B cell (primary cell): ENCODE measurements around the gene CNGB1.

ENCODE experiments used
- EZH2 ChIP-seq: IDR thresholded peaks from 2 replicates; pipeline ENCODE4 v1.6.1; 2012; ENCODE audit warnings: borderline replicate concordance, low read depth, mild to moderate bottlenecking, moderate library complexity, low read length; ENCODE audit not compliant: insufficient read depth, poor library complexity, severe bottlenecking
- TF ChIP-seq, protein P1 (sequence below): fragments of 200-600 bp; IDR thresholded peaks from one replicate; pipeline ENCODE4 v1.8.0; 2022; ENCODE audit warnings: antibody characterized with exemption, mild to moderate bottlenecking

DNA sequence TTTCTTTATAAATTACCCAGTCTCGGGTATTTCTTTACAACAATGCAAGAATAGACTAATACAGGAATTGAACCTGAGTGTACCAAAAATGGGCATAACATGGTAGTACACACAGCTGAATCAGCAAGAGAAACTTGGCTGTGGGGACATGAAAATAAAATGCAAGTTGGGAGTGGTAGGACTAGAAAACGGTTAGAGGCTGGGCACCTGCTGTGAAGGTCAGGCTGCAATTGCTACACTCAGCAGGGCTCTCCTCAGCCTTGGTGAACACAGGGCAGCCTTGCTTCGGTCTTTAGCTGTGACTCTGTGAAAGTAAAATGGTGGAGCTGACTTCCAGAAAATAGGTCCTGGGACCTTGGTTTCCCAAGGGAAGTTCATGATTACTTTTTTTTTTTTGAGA, 45.6 kb downstream of the CNGB1 start:
- TF ChIP-seq, protein P1, sequence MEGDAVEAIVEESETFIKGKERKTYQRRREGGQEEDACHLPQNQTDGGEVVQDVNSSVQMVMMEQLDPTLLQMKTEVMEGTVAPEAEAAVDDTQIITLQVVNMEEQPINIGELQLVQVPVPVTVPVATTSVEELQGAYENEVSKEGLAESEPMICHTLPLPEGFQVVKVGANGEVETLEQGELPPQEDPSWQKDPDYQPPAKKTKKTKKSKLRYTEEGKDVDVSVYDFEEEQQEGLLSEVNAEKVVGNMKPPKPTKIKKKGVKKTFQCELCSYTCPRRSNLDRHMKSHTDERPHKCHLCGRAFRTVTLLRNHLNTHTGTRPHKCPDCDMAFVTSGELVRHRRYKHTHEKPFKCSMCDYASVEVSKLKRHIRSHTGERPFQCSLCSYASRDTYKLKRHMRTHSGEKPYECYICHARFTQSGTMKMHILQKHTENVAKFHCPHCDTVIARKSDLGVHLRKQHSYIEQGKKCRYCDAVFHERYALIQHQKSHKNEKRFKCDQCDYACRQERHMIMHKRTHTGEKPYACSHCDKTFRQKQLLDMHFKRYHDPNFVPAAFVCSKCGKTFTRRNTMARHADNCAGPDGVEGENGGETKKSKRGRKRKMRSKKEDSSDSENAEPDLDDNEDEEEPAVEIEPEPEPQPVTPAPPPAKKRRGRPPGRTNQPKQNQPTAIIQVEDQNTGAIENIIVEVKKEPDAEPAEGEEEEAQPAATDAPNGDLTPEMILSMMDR, result no peak
- TF ChIP-seq EZH2, result no peak
